NK-92 (cell line): ENCODE data around the gene PIGN.
"Not testable (repeated sequence)": the region's sequence is repeated elsewhere in the genome, so short reads cannot be mapped to it uniquely, and the experiment has no call there.

ENCODE experiments used
- DNase-seq: peaks from one replicate; lab custom pipeline; 2025; ENCODE audit not compliant: unreplicated experiment; lab: John Stamatoyannopoulos, UW

The PIGN gene

GRCh38 chr18:62179213-62179612 is 7.6 kb downstream of the PIGN start:
- no peak for DNase-seq

- no peak for DNase-seq
Observed at GRCh38 chr18:62177271-62177670, 9.6 kb downstream of the PIGN start.

- no peak for DNase-seq
Observed at GRCh38 chr18:62175521-62175920, 11.3 kb downstream of the PIGN start.

DNA sequence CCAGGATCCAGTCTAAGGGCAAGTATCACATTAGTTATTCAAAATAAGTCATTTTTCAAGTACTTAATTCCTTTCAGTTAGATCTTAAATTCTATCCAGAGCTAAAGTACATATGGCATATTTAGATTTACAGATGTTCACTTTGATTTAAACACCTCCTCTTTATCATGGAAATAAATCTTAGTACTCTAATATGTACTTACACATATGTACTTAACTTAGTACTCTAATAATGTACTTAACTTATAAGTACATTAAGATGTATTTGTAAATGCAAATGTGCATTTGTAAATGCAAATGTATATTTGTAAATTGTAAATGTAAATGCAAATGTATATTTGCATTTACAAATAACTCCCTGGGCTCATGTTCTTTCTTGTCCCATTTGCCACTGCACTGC is 14.6 kb downstream of the PIGN start:
- DNase-seq = no peak

GRCh38 chr18:62170857-62171256 is 16.0 kb downstream of the PIGN start:
- no peak for DNase-seq

DNA sequence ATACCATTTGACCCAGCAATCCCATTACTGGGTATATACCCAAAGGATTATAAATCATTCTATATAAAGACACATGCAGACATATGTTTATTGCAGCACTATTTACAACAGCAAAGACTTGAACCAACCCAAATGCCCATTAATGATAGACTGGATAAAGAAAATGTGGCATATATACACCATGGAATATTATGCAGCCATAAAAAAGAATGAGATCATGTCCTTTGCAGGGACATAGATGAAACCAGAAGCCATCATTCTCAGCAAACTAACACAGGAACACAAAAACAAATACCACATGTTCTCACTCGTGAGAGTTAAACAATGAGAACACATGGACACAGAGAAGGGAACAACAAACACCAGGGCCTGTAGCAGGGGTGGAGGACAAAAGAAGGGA is 20.3 kb downstream of the PIGN start:
- DNase-seq = not testable (repeated sequence)

DNA sequence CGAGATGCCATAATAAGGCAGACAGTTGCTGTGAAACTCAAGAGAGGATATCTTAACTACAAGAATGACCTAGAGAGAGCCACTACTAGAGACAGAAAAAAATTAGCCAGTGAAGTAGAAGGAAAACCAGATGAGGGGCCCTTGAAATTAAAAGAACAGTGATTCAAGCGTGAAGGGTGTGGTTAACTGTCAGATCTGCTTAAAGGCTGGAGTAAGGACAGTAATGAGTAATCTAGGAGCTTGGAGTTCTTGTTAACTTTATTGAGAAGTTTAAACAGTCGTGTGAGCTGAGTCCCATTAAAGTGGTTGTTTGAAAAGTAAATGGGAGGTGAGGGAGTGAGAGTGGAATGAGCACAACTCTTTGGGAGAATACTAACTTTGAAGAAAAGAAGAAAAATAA is 21.3 kb downstream of the PIGN start:
- DNase-seq = no peak

DNA sequence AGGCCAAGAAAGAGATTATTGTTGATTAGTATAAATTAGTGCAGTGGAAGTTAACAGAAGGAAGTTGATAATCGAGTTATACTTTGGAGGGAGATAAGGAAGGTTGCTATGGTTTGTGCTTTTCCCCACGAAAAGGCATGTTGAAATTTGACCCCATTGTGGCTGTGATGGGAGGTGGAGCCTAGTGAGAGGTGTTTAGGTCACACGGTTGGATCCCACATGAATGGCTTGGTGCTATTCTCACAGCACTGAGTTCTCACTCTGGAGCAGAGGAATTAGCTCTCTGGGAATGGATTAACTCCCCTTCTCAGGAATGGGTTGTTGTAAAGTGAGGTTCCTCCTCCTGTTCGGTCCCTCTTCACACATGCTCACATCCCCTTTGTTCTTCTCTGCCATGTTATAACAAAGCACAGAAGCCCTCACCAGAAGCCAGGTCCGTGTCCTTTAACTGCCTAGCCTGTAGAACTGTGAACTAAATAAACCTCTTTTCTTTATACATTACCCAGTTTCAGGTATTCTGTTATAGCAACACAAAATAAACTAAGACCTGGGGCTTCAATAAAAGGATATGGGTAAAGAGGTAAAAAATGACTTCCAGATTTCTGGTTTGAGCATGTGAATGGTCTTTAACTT is 21.9 kb downstream of the PIGN start:
- no peak for DNase-seq

- no peak for DNase-seq
Observed at GRCh38 chr18:62164310-62164709, 22.5 kb downstream of the PIGN start.

GRCh38 chr18:62157843-62158242 is 29.0 kb downstream of the PIGN start:
- no peak for DNase-seq

- DNase-seq = no peak
Observed at GRCh38 chr18:62152844-62153243, 34.0 kb downstream of the PIGN start.

DNA sequence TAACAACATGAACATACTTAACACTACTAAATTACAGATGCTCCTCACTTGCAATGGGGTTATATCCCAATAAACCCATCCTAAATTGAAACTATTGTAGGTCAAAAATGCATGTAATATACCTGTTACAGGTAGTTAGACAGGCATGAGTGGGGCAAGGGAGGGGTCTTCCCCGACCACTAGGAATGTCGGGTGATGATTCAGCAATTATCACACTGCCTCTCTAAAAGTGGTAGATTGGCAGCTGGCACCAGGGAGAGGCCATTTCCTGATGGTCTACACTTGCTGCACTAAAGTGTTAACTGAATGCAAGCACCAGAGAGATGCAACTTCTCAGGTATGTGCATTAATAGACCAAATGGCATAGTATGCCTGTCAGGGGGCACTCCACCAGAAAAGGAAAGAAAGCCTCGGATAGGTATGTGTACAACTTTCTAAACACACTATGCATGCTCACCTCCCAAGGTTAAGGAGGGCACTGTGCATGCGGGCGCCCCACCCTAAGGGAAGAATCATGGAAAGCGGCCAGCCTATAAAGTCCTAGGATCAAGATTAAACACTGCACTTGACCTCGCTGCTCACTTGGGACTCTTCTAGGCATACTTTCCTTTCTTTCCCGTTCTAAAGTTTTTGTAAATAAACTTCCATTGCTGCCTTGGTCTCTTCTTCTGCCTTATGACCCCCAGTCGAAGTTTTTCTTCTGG is 35.6 kb downstream of the PIGN start:
- no peak for DNase-seq

DNA sequence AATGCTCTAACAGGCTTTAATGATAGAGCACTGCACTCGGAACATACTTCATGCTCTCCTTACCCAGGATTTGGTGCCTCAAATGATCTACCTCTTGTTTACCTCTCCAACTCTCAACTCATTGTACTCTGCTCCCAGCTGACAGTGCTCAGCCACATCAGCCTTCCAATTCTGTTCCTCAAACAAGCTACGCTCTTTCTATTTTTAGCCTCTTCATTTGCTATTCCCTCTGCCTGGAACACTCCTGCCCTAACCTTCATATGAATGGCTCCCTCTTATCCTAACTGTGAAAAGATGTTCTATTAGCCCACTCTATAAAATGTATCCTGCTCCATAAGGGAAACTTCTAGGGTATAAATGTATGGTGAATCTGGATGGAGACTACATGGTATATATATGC is 42.5 kb downstream of the PIGN start:
- no peak for DNase-seq

- no peak for DNase-seq
Observed at GRCh38 chr18:62140259-62140658, 46.6 kb downstream of the PIGN start.

- DNase-seq = no peak
Observed at GRCh38 chr18:62138461-62139235, 48.2 kb downstream of the PIGN start.

DNA sequence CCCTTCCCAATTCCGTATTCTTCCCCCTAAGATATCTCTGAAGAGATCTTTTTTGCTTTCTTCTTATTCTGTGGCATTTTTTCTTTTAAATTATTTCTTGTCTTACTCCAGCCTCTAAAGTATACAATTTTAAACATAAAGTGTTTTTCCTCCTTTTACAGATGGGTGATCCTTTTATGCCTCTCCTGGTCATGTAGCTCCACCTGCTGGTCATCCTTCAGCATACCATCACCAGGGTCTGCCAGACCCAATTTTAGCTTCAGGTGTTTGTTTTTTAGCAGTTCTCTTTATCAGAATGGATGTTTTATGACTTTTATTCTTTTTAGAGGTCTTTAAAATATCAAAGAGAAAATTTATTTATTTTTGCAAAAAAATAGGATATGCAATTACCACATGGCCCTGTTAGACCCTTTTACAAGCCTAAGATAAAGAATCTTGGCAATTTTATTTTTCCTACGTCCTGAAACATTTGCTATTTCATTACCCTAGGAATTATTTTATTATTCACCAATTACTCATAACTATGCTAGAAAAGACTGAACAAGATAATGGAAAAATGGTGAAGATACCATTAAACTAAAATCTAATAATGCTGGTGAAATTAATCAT is 55.5 kb downstream of the PIGN start:
- no peak for DNase-seq

DNA sequence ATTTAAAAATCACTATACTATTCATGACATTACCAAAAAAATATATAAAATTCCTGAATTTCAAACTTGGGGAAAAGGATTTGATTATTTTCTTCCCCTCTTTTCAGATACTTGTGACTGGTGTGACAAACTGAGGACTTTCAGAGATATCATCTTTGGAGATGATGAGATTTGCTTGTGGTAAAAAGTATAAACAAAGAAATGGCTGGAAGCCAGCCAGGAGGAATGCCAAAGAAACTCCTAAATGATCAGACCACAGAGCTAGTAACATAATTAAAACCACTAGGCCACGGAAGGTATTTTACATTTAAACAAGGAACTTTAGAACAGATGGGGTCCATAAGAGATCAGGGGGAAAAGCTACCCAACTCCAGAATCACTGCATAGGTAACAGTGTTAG is 58.7 kb downstream of the PIGN start:
- no peak for DNase-seq

GRCh38 chr18:62126737-62127136 is 60.1 kb downstream of the PIGN start:
- DNase-seq = no peak

GRCh38 chr18:62125702-62126101 is 61.2 kb downstream of the PIGN start:
- DNase-seq = no peak

GRCh38 chr18:62122330-62122729 is 64.5 kb downstream of the PIGN start:
- DNase-seq = no peak

DNA sequence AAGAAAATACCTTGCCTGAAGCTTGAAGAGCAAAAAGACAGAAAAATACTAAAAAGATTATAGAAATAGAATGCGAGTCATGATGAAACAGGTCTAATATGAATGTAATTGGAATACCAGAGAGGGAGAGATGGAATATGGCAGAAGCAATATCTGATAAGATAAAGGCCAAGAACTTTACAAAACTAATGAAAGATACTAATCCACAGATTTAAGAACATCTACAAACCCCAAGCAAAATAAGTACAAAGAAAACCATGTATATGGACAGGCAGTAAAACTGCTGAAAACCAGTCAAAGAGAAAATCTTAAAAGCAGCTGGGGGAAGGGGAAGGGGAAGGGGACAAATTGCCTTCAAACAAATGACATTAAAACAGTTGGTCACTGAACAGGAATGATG is 67.0 kb downstream of the PIGN start:
- DNase-seq = no peak

- DNase-seq = no peak
Observed at GRCh38 chr18:62118328-62118727, 68.5 kb downstream of the PIGN start.
